ENCODE results near the gene UNC80.

DNA sequence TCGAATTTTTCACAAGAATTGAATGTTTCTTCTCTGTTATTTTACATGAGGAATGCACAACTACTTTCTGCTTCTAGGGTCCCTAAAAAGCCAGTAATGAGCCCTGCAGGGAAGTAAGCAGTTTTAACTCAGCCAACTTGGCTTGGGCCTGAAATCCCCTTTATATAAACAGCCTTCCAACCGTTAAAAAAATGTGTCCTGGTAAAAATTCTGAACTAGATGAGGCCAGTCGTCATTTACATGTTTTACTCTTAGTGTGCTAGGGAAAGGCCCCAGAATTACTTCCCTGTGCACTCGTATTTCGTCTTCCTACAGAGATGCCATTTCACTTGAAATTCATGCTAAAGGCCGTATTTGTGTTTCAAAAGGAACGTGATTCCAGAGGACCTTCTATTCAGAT, 188.4 kb downstream of the UNC80 start:
- TF ChIP-seq POLR2A (IDR thresholded peaks at IDR 0.05; ENCODE audit: insufficient read depth in 1 of 2, low read depth in 2 of 2, low read length in 2 of 2) (no peak), HNRNPLL (IDR thresholded peaks at IDR 0.05; ENCODE audit: low read depth, low read length, poor library complexity, severe bottlenecking) (no peak), EP300 (IDR thresholded peaks at IDR 0.05; ENCODE audit: low read depth in 2 of 2, low read length in 2 of 2) (no peak), EP300 (CRISPR knock-in tag; IDR thresholded peaks at IDR 0.05; ENCODE audit: borderline replicate concordance) (no peak), THYN1 (CRISPR knock-in tag; IDR thresholded peaks at IDR 0.05; ENCODE audit: borderline replicate concordance, low read depth) (no peak), KDM1A (CRISPR knock-in tag; IDR thresholded peaks at IDR 0.05) (no peak), GATAD2A (CRISPR knock-in tag; IDR thresholded peaks at IDR 0.05) (no peak), HDAC2 (CRISPR knock-in tag; IDR thresholded peaks at IDR 0.05) (no peak), FOXA3 (CRISPR knock-in tag; IDR thresholded peaks at IDR 0.05) (no peak), ZNF777 (CRISPR knock-in tag; IDR thresholded peaks at IDR 0.05) (no peak), ZNF207 (IDR thresholded peaks at IDR 0.05; ENCODE audit: borderline replicate concordance) (no peak)
- TF ChIP-seq, protein P1, sequence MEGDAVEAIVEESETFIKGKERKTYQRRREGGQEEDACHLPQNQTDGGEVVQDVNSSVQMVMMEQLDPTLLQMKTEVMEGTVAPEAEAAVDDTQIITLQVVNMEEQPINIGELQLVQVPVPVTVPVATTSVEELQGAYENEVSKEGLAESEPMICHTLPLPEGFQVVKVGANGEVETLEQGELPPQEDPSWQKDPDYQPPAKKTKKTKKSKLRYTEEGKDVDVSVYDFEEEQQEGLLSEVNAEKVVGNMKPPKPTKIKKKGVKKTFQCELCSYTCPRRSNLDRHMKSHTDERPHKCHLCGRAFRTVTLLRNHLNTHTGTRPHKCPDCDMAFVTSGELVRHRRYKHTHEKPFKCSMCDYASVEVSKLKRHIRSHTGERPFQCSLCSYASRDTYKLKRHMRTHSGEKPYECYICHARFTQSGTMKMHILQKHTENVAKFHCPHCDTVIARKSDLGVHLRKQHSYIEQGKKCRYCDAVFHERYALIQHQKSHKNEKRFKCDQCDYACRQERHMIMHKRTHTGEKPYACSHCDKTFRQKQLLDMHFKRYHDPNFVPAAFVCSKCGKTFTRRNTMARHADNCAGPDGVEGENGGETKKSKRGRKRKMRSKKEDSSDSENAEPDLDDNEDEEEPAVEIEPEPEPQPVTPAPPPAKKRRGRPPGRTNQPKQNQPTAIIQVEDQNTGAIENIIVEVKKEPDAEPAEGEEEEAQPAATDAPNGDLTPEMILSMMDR (CRISPR knock-in tag; IDR thresholded peaks at IDR 0.05) = no peak
- TF ChIP-seq, protein P2, sequence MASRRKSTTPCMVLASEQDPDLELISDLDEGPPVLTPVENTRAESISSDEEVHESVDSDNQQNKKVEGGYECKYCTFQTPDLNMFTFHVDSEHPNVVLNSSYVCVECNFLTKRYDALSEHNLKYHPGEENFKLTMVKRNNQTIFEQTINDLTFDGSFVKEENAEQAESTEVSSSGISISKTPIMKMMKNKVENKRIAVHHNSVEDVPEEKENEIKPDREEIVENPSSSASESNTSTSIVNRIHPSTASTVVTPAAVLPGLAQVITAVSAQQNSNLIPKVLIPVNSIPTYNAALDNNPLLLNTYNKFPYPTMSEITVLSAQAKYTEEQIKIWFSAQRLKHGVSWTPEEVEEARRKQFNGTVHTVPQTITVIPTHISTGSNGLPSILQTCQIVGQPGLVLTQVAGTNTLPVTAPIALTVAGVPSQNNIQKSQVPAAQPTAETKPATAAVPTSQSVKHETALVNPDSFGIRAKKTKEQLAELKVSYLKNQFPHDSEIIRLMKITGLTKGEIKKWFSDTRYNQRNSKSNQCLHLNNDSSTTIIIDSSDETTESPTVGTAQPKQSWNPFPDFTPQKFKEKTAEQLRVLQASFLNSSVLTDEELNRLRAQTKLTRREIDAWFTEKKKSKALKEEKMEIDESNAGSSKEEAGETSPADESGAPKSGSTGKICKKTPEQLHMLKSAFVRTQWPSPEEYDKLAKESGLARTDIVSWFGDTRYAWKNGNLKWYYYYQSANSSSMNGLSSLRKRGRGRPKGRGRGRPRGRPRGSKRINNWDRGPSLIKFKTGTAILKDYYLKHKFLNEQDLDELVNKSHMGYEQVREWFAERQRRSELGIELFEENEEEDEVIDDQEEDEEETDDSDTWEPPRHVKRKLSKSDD (CRISPR knock-in tag; IDR thresholded peaks at IDR 0.05; ENCODE audit: low read depth) = no peak
